GM21515 (cell line): ENCODE measurements around the gene RPL5.
A peak's percentile ranks its signal among the peaks of the same experiment; 100 is the strongest.

Source experiments
- ATAC-seq: cut with Tn5 transposase; IDR thresholded peaks from one replicate; pipeline ENCODE4 v1.9.1; 2021; ENCODE audit not compliant: unreplicated experiment

The RPL5 gene

DNA sequence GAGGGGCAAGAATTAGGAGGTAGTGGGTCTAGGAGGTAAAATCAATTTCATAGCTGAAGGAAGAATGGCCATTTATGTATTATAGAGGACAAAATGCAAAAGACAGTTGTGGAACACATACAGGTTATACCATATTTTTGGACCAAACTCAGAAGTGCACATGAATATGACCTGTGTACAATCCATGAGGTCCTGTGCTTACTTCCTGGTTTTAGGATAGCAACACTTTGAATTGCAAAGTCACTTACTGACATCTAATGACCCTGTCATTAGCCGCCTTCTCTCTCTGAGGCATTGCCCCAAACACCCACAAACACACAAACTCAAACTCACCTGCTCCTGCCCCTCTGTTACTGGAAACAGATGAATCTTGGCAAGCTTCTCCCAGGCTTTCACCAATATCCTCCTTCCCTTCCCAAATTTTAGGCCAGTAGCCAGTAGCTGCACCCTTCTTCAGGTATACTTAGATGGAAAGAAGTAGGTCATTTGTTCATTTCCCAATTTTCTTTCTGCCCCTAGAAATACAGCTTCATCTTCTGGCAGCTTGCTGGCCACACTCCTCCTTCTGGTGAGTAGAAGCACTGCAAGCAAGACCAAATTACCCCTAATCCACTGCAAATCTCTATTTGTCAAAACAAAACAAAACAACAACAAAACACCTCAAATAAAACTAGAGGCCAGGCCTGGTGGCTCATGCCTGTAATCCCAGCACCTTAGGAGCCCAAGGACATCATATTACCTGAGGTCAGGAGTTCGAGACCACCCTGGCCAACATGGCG lies 13.7 kb upstream of the RPL5 start:
- no peak for ATAC-seq

DNA sequence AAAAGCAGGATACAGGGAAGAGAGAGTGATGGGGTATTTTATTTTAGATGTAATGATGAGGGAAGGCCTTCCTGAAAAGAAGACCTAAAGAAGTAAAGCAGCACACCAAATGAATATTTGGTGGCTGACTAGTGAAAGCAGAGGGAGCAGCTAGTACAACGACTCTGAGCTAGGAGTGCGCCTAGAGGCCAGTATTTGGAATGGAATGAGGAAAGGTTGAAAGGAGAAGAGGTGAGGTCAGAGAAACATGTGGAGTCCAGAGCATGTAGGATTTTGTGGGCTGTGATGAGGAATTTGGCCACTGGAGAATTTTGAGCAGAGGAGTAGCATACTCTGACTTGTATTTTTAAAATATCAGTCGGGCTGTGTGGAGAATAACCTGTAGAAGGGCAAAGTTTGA lies 11.8 kb upstream of the RPL5 start:
- no peak for ATAC-seq

DNA sequence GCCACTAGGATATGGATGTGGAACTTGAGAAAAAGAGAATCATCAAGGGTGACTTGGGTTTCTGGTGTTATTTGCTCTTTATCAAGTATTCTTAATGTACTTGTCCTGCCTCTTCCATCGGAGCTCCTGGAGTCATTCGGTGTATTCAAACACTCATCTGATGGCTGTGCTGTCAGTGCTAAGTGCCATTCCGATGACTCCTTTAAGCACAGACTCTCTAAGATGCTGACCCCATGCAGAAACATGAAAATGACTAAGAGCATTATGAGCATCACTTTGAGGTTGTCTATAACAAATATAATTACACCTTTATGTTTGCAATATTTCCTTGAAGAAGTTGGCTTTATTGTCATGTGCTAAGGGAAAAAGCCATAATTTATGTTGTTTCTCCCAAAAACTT lies 11.3 kb upstream of the RPL5 start:
- ATAC-seq: no peak

GRCh38 chr1:92822879-92823278 lies 9.0 kb upstream of the RPL5 start:
- no peak for ATAC-seq

- ATAC-seq: no peak
Measured at GRCh38 chr1:92826792-92827191, 5.0 kb upstream of the RPL5 start.

DNA sequence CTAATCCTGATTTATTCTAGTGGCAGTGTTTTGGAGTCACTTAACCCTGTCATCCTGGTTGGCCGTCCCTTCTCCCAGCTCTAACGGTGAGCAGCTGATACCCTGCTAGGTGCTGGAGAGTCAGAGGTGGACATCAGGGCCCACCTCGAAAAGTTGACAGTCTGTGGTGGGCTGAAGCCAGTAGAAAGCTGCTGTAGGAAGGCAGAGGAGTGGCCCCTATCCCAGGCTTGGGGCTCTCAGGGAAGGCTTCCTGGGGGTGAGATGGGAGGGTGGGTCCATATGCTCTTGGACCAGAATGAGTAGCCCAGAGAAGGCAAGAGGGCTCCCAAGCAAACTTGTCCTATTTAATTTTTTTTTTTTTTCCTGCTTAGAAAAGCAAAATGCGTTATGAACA lies 475 bp upstream of the RPL5 start:
- ATAC-seq: no peak

GRCh38 chr1:92832537-92833114 lies 786 bp downstream of the RPL5 start:
- peak; percentile 6 for ATAC-seq

DNA sequence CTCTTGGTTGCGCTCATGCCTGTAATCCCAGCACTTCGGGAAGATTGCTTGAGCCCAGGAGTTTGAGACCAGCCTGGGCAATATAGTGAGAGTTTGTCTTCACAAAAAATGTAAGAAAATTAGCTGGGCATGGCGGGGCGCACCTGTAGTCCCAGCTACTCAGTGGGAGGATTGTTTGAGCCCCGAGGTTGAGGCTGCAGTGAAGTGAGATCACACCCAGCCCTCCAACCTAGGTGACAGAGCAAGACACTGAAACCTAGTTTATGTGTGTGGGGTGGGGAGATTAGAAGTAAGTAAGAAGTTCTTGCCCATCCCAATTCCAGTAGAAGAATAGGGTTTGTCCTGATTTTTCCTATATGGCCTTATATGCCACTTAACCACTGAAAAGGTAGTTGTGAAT lies 2.0 kb downstream of the RPL5 start:
- ATAC-seq: no peak

- ATAC-seq: no peak
Measured at GRCh38 chr1:92834617-92835016, 2.8 kb downstream of the RPL5 start.

GRCh38 chr1:92837062-92837461 lies 5.2 kb downstream of the RPL5 start:
- no peak for ATAC-seq

GRCh38 chr1:92838519-92838918 lies 6.7 kb downstream of the RPL5 start:
- ATAC-seq: no peak

DNA sequence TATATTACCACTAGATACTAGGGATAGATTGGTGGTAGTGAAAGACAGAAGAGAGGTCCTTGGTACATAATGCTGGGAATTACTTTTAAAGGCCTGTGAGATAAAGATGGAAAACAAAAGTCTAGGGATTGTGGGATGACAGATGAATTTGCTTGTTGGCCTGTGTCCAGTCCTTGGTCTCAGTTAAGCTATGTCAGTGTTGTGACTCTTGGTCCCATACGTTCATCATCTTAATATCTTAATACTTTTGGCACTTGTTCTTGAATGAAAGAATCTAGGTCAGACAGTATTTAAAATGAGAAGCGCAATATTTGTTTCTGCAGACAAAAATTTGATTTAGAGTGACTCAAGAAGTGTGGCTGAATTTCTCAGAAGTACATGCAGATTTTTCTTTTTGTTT lies 7.6 kb downstream of the RPL5 start:
- no peak for ATAC-seq

DNA sequence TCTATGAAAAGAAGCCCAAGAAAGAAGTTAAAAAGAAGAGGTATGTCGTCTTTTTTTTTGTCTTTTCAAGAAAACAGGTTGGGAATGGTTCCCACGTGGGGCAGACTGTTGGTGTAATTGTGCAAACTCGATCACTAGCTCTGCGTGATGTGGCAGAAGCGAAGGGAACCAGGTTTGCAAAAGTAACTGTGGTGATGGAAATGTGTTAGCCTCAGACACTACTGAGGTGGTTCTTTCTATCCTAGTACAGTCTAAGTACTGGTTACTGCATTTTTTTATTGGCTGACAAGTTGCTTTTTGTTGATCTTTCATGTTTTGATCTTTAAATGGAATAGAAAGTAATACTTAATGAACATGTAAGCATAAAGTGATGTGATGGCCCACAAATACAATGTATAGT lies 8.8 kb downstream of the RPL5 start:
- ATAC-seq: no peak

DNA sequence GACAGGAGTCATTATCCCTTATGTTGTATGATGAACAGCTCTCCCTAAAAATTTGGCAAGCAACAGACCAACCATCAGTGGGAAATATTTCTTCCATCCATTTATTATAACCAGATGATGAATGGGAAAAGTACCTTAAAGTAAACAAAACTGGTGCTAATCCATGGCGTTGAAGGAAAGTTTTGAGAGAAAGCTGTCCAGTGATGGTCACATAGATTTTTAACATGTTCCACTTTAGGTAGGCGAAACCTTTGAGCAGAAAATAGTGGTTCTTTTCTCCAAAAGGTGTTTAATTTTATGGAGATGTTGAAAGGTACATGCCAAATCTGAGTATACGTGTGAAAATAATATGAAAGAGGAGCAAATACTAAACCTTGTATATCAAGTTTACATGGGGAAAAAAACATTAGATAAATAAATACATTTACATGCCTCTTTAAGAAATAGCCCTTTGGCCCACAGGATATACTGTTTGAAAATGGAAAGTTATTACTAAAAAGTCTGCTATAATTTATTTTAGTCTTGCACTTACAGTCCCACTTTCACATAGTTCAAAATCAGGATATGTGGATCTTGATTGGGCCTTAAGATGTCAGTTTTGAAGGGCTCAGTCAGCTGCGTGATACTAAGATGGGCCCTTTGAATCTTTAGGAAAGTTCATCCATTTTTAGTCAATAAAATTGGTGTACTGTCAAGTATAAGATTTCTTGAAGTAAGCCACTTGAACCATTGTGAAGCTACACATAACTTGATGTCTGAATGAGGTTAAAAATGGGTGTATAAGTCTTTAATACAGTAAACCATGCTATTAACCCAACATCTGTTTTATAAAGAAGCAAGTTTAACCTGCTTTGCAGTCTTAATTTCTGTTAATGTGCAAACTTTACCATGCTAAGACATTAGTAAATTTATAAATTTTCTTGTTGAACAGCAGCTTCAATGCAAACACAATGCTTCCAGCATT lies 10.5 kb downstream of the RPL5 start:
- ATAC-seq: no peak

GRCh38 chr1:92843046-92843423 lies 11.2 kb downstream of the RPL5 start:
- no peak for ATAC-seq

DNA sequence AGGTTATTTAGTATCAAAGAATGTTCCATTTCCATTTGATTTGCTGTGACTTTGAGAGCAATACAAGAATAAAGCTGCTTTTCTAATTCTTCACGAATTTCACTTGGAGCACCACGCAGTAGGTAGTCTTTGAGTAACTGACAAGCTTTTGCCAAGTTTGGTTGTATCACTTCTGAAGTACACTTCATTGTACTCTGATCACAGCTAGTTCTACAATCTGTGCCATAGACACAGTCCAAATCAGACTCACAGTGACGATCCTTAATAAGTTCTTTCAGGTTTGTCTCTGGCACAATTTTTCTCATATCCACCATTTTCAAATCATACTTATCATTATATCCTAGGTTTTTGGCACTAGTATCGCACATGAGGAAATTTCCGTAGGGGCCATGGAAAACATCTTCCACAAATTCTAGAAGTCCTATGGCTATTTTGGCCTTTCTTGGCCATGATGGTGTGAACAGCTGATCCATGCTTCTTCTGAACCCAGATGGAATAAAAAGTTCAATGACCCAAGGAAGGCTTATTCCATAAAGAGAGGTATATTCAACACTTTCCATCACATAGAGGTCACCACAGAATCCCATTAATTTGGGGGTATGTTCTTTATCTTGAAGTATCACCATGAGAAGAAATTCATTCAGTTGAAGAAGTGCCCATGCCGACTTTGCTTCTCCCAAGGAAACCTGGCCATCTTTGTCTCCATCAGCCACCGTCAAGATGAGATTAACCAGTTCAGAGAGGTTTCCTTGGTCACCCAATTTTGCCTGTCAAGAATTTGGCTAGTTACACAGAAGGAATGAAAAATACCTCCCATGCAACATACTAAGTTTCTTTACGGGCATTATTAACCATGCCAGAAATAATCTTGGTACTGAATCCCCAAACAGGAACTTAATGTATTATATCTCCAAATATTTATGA lies 11.9 kb downstream of the RPL5 start:
- ATAC-seq: no peak

DNA sequence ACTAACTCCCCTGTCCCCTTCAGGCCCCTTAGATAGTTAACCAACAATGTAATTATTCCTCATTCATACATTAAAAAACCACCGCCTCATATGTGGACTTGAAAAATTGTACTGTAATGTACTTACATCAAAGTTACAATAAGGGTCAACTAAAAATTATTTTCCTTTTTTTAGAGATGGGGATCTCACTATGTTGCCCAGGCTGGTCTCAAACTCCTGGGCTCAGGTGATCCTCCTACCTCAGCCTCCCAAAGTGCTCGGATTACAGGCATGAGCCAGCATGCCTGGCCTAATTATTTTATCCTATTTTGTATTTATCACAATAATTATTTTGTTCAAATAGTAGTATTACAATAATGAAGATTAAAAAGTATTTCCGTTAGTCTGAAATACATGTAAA lies 12.6 kb downstream of the RPL5 start:
- no peak for ATAC-seq

DNA sequence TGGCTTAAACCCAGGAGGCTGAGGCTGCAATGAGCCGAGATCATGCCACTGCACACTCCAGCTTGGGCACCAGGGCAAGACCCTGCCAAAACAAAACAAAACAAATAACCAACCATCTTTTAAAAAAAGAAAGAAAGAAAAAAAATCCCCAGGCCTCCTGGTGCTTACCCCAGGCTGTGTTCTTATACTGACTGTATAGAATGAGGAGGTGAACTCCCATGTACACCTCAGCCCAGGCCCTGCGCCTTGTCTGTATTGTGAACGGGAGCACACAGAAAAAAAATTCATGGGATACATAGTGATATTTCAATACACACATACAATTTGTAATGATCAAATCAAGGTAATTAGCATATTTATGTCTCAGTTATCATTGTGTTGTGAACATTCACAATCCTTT lies 14.1 kb downstream of the RPL5 start:
- ATAC-seq: no peak

GRCh38 chr1:92848201-92848600 lies 16.4 kb downstream of the RPL5 start:
- ATAC-seq: no peak

DNA sequence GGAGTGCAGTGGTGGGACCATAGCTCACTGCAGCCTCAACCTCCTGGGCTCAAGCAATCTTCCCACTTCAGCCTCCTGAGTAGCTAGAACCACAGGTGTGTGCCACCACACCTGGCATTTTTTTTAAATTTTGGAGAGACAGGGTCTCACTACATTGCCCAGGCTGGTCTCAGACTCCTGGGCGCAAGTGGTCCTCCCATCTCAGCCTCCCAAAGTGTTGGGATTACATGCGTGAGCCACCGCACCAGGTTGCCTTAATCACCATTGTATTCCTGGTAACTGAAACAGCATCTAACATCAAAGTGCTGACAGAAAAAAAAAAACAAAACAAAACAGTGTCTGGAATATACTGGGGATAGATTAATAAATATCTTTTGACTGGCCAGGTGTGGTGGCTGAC lies 18.2 kb downstream of the RPL5 start:
- ATAC-seq: no peak

DNA sequence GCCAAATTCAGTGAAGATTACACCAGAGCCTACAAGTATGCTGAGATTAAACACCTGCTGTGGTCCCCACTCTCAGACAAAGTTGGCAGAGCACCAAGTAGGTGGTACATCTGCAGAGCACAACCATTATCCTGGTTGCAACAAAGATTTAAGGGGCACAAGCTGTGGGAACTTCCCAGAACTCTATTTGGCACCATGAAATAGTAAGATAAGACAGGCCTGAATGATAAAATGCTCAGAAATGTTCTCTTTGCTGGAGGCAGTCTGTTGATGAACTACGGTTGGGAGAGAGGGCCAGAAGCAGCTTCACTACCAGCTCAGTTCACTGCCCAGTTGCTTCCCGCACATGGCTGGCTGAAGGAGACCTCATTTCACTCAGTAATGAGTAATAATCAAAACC lies 19.9 kb downstream of the RPL5 start:
- ATAC-seq: no peak
